K562 (cell line): ENCODE results near the gene SCMH1. TPM values are rescaled to one million over a fixed set of nuclear protein-coding genes. Genes with fewer than 3 reads are reported as not detected.

Experiments
- DDX20 ChIP-seq: fragments of 450-650 bp; IDR thresholded peaks from 2 replicates; pipeline ENCODE4 v1.6.1; 2016; ENCODE audit warnings: missing genetic modification characterization, low read depth, mild to moderate bottlenecking, missing compliant biosample characterization, moderate library complexity
- EGR1 ChIP-seq: fragments of 450-650 bp; conservative IDR thresholded peaks from 2 replicates; pipeline ENCODE4 v1.6.1; 2017; ENCODE audit warnings: mild to moderate bottlenecking
- ELF1 ChIP-seq: fragments of 200-800 bp; sonication (Bioruptor generic); IDR thresholded peaks from 2 replicates; pipeline ENCODE4 v1.6.1; 2016; ENCODE audit warnings: missing genetic modification characterization, missing compliant biosample characterization
- MCM2 ChIP-seq: fragments of 450-650 bp; IDR thresholded peaks from 2 replicates; pipeline ENCODE4 v1.6.1; 2017; ENCODE audit warnings: low read depth, mild to moderate bottlenecking
- NEUROD1 ChIP-seq: fragments of 150-350 bp; IDR thresholded peaks from 2 replicates; pipeline ENCODE4 v1.6.1; 2014; ENCODE audit warnings: borderline replicate concordance, low read length, low read depth; ENCODE audit not compliant: partially characterized antibody
- NUFIP1 ChIP-seq: fragments of 450-650 bp; IDR thresholded peaks from 2 replicates; pipeline ENCODE4 v1.6.1; 2018; ENCODE audit not compliant: partially characterized antibody
- RCOR1 ChIP-seq, 2 experiments: IDR thresholded peaks; 2 replicates each; pipeline ENCODE4 v1.6.1; 2012; ENCODE audit warnings: low read depth in 2 of 2, low read length in 2 of 2, borderline replicate concordance in 1 of 2, improper control_type of control experiment in 1 of 2
- RUNX1 ChIP-seq: sonication (generic); IDR thresholded peaks from 2 replicates; pipeline ENCODE4 v1.6.1; 2016; ENCODE audit warnings: antibody characterized with exemption, low read depth
- TEAD2 ChIP-seq: fragments of 450-650 bp; IDR thresholded peaks from 2 replicates; pipeline ENCODE4 v1.6.1; 2016; ENCODE audit warnings: missing genetic modification characterization, control low read depth, missing compliant biosample characterization
- U2AF1 ChIP-seq: fragments of 200-400 bp; formaldehyde crosslinking; optimal IDR thresholded peaks from 2 replicates; pipeline ENCODE3; 2017; ENCODE audit warnings: mild to moderate bottlenecking, low read depth, low read length, moderate library complexity
- WHSC1 ChIP-seq: IDR thresholded peaks from one replicate; pipeline ENCODE4 v1.6.1; 2012; ENCODE audit warnings: low read length, control low read depth, inconsistent platforms
- ZBTB1 ChIP-seq: sonication (generic); formaldehyde crosslinking; IDR thresholded peaks from 2 replicates; pipeline ENCODE4 v1.8.1; 2023; ENCODE audit warnings: missing genetic modification reagents, low read depth, mild to moderate bottlenecking, borderline replicate concordance
- ZNF134 ChIP-seq: fragments of 250-450 bp; sonication (Bioruptor Pico); conservative IDR thresholded peaks from 2 replicates; pipeline ENCODE4 v1.4.0; 2020
- ZNF175 ChIP-seq: fragments of 200-800 bp; sonication (Bioruptor generic); IDR thresholded peaks from 2 replicates; pipeline ENCODE4 v1.6.1; 2016; ENCODE audit warnings: low read depth, mild to moderate bottlenecking, missing genetic modification characterization, missing compliant biosample characterization
- ZNF583 ChIP-seq: fragments of 250-450 bp; sonication (Bioruptor Pico); IDR thresholded peaks from 2 replicates; pipeline ENCODE4 v1.4.0; 2020
- ZNF699 ChIP-seq: fragments of 250-450 bp; sonication (Bioruptor Pico); IDR thresholded peaks from 2 replicates; pipeline ENCODE4 v1.8.0; 2021; ENCODE audit warnings: mild to moderate bottlenecking, moderate library complexity; ENCODE audit not compliant: insufficient replicate concordance
- polyA plus RNA-seq, 8 experiments: library from polyadenylated mRNA; depleted of rRNA in 4 of 8; stranded (reverse) in 5 of 8; unstranded in 3 of 8; fragments of >200 nt; fragmentation: Nextera tagmentation in 2 of 8; fragmentation: Illumina TruSeq in 1 of 8; extraction: Ambion mirVana in 2 of 8; extraction: Trizol in 1 of 8; gene quantifications; 2 replicates each; pipeline versions ENCODE4 v1.2.1 to v1.2.3, GENCODE V29; 2011 to 2014; ENCODE audit warnings: inconsistent platforms in 1 of 8, missing spikeins in 1 of 8
- total RNA-seq, 7 experiments: library from RNA; depleted of rRNA in 6 of 7; stranded (reverse); fragments of >200 nt in 6 of 7; fragmentation: Illumina TruSeq in 2 of 7; extraction: Trizol in 2 of 7; gene quantifications; 2 replicates each; pipeline versions ENCODE4 v1.2.1 to v1.2.3, GENCODE V29; 2011 to 2021; ENCODE audit warnings: low replicate concordance in 1 of 7
- TF ChIP-seq, protein P1 (sequence below): fragments of 200-800 bp; sonication (Bioruptor generic); IDR thresholded peaks from 2 replicates; pipeline ENCODE4 v1.6.1; 2017; ENCODE audit warnings: missing genetic modification characterization, missing compliant biosample characterization
- TF ChIP-seq, protein P2 (sequence below), 2 experiments: fragments of 450-650 bp; conservative IDR thresholded peaks; 2 replicates each; pipeline ENCODE4 v1.6.1; 2017; ENCODE audit warnings: mild to moderate bottlenecking in 2 of 2, moderate library complexity in 2 of 2
- TF ChIP-seq, protein P3 (sequence below): sonication (generic); IDR thresholded peaks from 2 replicates; pipeline ENCODE4 v1.6.1; 2016
- TF ChIP-seq, protein P4 (sequence below): fragments of 450-650 bp; IDR thresholded peaks from 2 replicates; pipeline ENCODE4 v1.7.0; 2016; ENCODE audit warnings: borderline replicate concordance
- TF ChIP-seq, protein P5 (sequence below): IDR thresholded peaks from 2 replicates; pipeline ENCODE4 v1.6.1; 2012; ENCODE audit warnings: low read depth, low read length, improper control_type of control experiment, borderline replicate concordance

Gene SCMH1
- total and polyA plus RNA-seq, 9 of the 15 experiments (the other 6 are each of a cell fraction or from before 2014, with no cell fraction given) = 8.5 to 37.0 (median 26.8) TPM

DNA sequence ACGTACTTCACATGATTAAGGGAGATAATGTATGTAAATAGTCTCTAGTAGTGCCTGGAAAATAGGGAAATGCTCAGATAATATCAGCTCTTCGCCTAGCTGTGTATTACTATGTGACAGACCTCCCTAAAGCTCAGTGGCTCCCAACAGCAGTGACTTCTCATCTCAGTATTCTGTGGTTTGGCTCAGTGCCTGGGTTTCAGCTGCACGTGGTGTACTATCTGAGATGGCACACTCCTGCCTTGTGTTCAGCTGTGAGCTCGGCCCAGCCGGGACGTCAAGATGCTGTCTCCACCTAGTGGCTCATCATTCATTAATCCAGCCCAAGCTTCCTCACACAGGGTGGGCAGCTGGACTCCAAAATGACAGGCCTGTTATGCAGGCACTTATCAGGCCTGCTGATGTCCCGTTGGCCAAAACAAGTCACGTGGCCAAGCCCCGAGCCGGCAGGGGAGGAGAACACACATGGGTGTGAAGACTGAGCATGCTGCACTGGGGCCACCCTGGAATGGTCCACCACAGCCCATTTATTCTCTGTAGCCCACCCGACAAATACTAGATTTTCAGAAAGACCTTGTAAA, 238.4 kb downstream of the SCMH1 start (continued):
- TF ChIP-seq, protein P1, sequence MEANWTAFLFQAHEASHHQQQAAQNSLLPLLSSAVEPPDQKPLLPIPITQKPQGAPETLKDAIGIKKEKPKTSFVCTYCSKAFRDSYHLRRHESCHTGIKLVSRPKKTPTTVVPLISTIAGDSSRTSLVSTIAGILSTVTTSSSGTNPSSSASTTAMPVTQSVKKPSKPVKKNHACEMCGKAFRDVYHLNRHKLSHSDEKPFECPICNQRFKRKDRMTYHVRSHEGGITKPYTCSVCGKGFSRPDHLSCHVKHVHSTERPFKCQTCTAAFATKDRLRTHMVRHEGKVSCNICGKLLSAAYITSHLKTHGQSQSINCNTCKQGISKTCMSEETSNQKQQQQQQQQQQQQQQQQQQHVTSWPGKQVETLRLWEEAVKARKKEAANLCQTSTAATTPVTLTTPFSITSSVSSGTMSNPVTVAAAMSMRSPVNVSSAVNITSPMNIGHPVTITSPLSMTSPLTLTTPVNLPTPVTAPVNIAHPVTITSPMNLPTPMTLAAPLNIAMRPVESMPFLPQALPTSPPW = peak; percentile 78
- TF ChIP-seq ZNF175 (peak; percentile 83; the same call in 1 of the 2 replicates), DDX20 (tag) (0 out of 2 replicates have a peak, but pooled peaks have one; percentile 59), WHSC1 (no peak), ZBTB1 (no peak), NEUROD1 (peak; percentile 77), TEAD2 (no peak), ELF1 (tag) (peak; percentile 40; the same call in 1 of the 2 replicates), ZNF134 (no peak), U2AF1 (no peak), EGR1 (no peak; the same call in 1 of the 2 replicates), ZNF583 (no peak), MCM2 (no peak), NUFIP1 (no peak), ZNF699 (CRISPR knock-in tag) (no peak), RCOR1 (IDR thresholded peaks at IDR 0.05; ENCODE audit: borderline replicate concordance in 1 of 2, low read depth in 2 of 2, low read length in 2 of 2) (peak; percentile 99 to 100), RUNX1 (peak; percentile 95)
- TF ChIP-seq, protein P2, sequence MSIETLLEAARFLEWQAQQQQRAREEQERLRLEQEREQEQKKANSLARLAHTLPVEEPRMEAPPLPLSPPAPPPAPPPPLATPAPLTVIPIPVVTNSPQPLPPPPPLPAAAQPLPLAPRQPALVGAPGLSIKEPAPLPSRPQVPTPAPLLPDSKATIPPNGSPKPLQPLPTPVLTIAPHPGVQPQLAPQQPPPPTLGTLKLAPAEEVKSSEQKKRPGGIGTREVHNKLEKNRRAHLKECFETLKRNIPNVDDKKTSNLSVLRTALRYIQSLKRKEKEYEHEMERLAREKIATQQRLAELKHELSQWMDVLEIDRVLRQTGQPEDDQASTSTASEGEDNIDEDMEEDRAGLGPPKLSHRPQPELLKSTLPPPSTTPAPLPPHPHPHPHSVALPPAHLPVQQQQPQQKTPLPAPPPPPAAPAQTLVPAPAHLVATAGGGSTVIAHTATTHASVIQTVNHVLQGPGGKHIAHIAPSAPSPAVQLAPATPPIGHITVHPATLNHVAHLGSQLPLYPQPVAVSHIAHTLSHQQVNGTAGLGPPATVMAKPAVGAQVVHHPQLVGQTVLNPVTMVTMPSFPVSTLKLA (conservative IDR thresholded peaks at IDR 0.05) = peak; percentile 99 to 100
- TF ChIP-seq, protein P3, sequence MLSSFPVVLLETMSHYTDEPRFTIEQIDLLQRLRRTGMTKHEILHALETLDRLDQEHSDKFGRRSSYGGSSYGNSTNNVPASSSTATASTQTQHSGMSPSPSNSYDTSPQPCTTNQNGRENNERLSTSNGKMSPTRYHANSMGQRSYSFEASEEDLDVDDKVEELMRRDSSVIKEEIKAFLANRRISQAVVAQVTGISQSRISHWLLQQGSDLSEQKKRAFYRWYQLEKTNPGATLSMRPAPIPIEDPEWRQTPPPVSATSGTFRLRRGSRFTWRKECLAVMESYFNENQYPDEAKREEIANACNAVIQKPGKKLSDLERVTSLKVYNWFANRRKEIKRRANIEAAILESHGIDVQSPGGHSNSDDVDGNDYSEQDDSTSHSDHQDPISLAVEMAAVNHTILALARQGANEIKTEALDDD = peak; percentile 67; the same call in 1 of the 2 replicates
- TF ChIP-seq, protein P4, sequence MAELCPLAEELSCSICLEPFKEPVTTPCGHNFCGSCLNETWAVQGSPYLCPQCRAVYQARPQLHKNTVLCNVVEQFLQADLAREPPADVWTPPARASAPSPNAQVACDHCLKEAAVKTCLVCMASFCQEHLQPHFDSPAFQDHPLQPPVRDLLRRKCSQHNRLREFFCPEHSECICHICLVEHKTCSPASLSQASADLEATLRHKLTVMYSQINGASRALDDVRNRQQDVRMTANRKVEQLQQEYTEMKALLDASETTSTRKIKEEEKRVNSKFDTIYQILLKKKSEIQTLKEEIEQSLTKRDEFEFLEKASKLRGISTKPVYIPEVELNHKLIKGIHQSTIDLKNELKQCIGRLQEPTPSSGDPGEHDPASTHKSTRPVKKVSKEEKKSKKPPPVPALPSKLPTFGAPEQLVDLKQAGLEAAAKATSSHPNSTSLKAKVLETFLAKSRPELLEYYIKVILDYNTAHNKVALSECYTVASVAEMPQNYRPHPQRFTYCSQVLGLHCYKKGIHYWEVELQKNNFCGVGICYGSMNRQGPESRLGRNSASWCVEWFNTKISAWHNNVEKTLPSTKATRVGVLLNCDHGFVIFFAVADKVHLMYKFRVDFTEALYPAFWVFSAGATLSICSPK = no peak
- TF ChIP-seq, protein P5, sequence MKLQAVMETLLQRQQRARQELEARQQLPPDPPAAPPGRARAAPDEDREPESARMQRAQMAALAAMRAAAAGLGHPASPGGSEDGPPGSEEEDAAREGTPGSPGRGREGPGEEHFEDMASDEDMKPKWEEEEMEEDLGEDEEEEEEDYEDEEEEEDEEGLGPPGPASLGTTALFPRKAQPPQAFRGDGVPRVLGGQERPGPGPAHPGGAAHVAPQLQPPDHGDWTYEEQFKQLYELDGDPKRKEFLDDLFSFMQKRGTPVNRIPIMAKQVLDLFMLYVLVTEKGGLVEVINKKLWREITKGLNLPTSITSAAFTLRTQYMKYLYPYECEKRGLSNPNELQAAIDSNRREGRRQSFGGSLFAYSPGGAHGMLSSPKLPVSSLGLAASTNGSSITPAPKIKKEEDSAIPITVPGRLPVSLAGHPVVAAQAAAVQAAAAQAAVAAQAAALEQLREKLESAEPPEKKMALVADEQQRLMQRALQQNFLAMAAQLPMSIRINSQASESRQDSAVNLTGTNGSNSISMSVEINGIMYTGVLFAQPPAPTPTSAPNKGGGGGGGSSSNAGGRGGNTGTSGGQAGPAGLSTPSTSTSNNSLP = peak; percentile 57; the same call in 1 of the 2 replicates
